Heart left ventricle (tissue), 16 donors: ENCODE results near the gene TTLL11. TPM values are rescaled to one million over a fixed set of nuclear protein-coding genes. Genes with fewer than 3 reads are reported as not detected.

ENCODE experiments used
- ATAC-seq, 4 donors: fragments of 200-7000 bp; cut with Tn5 transposase; one replicate each; pipeline ENCODE4 v1.9.1; 2020 to 2022; ENCODE audit warnings: moderate library complexity in 4 of 4, mild to moderate bottlenecking in 3 of 4, moderate number of reproducible peaks in 1 of 4
- DNase-seq, 5 donors: peaks; one replicate each; pipeline ENCODE4 v3.0.0-alpha.2; 2020
- H3K27ac ChIP-seq, 12 donors: fragments of 200-600 bp; sonication (generic) in 4 of 12; one replicate each; pipeline versions ENCODE4 v1.5.0 to v1.8.0; 2016 to 2022; ENCODE audit warnings: mild to moderate bottlenecking in 2 of 12
- H3K27me3 ChIP-seq, 9 donors: fragments of 200-600 bp; sonication (generic) in 2 of 9; one replicate each; pipeline versions ENCODE4 v1.5.1 to v1.8.0; 2016 to 2022; ENCODE audit warnings: mild to moderate bottlenecking in 3 of 9
- H3K36me3 ChIP-seq, 9 donors: fragments of 200-600 bp; sonication (generic) in 2 of 9; one replicate each; pipeline versions ENCODE4 v1.5.0 to v1.8.0; 2018 to 2022; ENCODE audit warnings: mild to moderate bottlenecking in 2 of 9
- H3K4me1 ChIP-seq, 12 donors: fragments of 200-600 bp; sonication (generic) in 4 of 12; one replicate each; pipeline versions ENCODE4 v1.5.0 to v1.8.0; 2016 to 2022; ENCODE audit warnings: mild to moderate bottlenecking in 3 of 12
- H3K4me3 ChIP-seq, 12 donors: fragments of 200-600 bp; sonication (generic) in 4 of 12; one replicate each; pipeline versions ENCODE4 v1.5.0 to v1.8.0; 2017 to 2022; ENCODE audit warnings: mild to moderate bottlenecking in 9 of 12, moderate library complexity in 4 of 12
- H3K9me3 ChIP-seq, 12 donors: fragments of 200-600 bp; sonication (generic) in 4 of 12; one replicate each; pipeline versions ENCODE4 v1.5.0 to v1.8.0; 2016 to 2022; ENCODE audit warnings: mild to moderate bottlenecking in 1 of 12
- CTCF ChIP-seq, 12 donors: fragments of 200-600 bp; sonication (generic) in 4 of 12; IDR thresholded peaks; one replicate each; pipeline versions ENCODE4 v1.5.0 to v1.8.0; 2018 to 2022; ENCODE audit warnings: antibody characterized with exemption in 12 of 12, mild to moderate bottlenecking in 5 of 12
- POLR2A ChIP-seq, 2 donors: fragments of 450-650 bp; IDR thresholded peaks; one replicate each; pipeline ENCODE4 v1.6.1; 2017; ENCODE audit warnings: antibody characterized with exemption in 2 of 2, mild to moderate bottlenecking in 2 of 2, moderate library complexity in 2 of 2
- WGBS, 4 donors: extraction: QIAGEN DNeasy Blood & Tissue Kit in 2 of 4; methylation state at CpG; one replicate each; pipeline versions ENCODE4 v1.1.5 to v1.1.7; 2013 to 2018; 5-methylcytosine and 5-hydroxymethylcytosine counted together
- intact Hi-C, 10 donors: fragments of 100-400 bp; cut with DNase I; formaldehyde crosslinking; loops; one replicate each; pipeline versions ENCODE4 v1.11.1 to v1.14.2; 2022
- polyA plus RNA-seq, 2 donors: library from polyadenylated mRNA; stranded (reverse); fragments of 200-250 nt; gene quantifications; one replicate each; pipeline ENCODE4 v1.2.3, GENCODE V29; 2013
- total RNA-seq, 9 donors: library from RNA; depleted of rRNA in 2 of 9; stranded (reverse); fragments of >200 nt in 2 of 9; fragmentation: NEBNext Ultra II Directional in 3 of 9; extraction: Animal tissue kit (Norgen Biotek cat#: 25700) in 3 of 9; gene quantifications; one replicate each; pipeline versions ENCODE4 v1.1.0 to v1.2.4, GENCODE V29; 2016 to 2023
- donor health status: ischemic (EF 13 %, LVEDD 7.1; RV severe dilation, severe dysfunction).
- donor health status: healthy with polysubstance abuse.
- donor health status: DM: no; HTN: yes; CAD: no.
- donor health status: DM: no; HTN: no; CAD: no.
- donor health status: ischemic (EF 25% LVEDD 6.9; RV normal size, moderate dysfunction).
- donor health status: ischemic (EF 25% LVEDD 5.7; RV mildly dilated, moderate dysfunction).
- donor health status: healthy.
- donor health status: DM: yes; HTN: yes; CAD: no.
- donor health status: ischemic (EF 35%, LVEDD 5.7; RV mildly dilated, moderate dysfunction).
- donor health status: nonischemic (EF 11% LVEDD 7.7; RV severe dilation, severe dysfunction).
- donor health status: DM: yes; HTN: yes; CAD: no.
- donor health status: PGD.
- donor health status: ischemic (EF 29% LVEDD 5.4; RV normal size, mild dysfunction).
- donor health status: nonischemic (EF 23%, LVEDD 6.1; RV moderate dilation, normal function).

TTLL11 gene
- total and polyA plus RNA-seq, 11 donors: 2.7 to 10.9 (median 7.9) TPM

GRCh38 chr9:122058051-122058450 lies 35.1 kb downstream of the TTLL11 start:
- 80 to 88% (median 83%) methylated on average over 4 of the region's 4 CpGs for WGBS, 4 donors
- ATAC-seq: no peak
- intact Hi-C loops: no loop called here

GRCh38 chr9:122057211-122057610 lies 35.9 kb downstream of the TTLL11 start:
- 90 to 97% (median 96%) methylated on average over 10 of the region's 10 CpGs for WGBS, 4 donors
- TF ChIP-seq POLR2A (IDR thresholded peaks at IDR 0.05) (no peak), CTCF (IDR thresholded peaks at IDR 0.05) (no peak)
- H3K4me1 ChIP-seq: peaks cover 0 to 7% (median 0%) of the 10 kb centered on the region in 12 donors
- no peak overlapping the region for H3K27ac ChIP-seq
- intact Hi-C loops: no loop called here
- no peaks in the 10 kb centered on the region for H3K27me3 ChIP-seq
- H3K4me3 ChIP-seq: no peak overlapping the region
- DNase-seq (no peak), ATAC-seq (no peak)
- no peaks in the 10 kb centered on the region for H3K36me3 ChIP-seq
- no peaks in the 10 kb centered on the region for H3K9me3 ChIP-seq

More at GRCh38 chr9:122058051-122058450, 35.1 kb downstream of the TTLL11 start:
- Histone ChIP-seq H3K9me3 (no peaks in the 10 kb centered on the region), H3K27ac (no peak overlapping the region), H3K36me3 (no peaks in the 10 kb centered on the region), H3K4me3 (no peak overlapping the region), H3K4me1 (peaks cover 0 to 7% (median 0%) of the 10 kb centered on the region in 12 donors), H3K27me3 (no peaks in the 10 kb centered on the region)
- no peak for DNase-seq
- TF ChIP-seq CTCF (IDR thresholded peaks at IDR 0.05): no peak
- TF ChIP-seq POLR2A (IDR thresholded peaks at IDR 0.05): no peak

GRCh38 chr9:122056484-122056883 lies 36.6 kb downstream of the TTLL11 start:
- Histone ChIP-seq H3K36me3 (no peaks in the 10 kb centered on the region), H3K27me3 (no peaks in the 10 kb centered on the region), H3K9me3 (no peaks in the 10 kb centered on the region), H3K27ac (no peak overlapping the region), H3K4me1 (peaks cover 0 to 7% (median 0%) of the 10 kb centered on the region in 12 donors), H3K4me3 (no peak overlapping the region)
- TF ChIP-seq POLR2A (IDR thresholded peaks at IDR 0.05) (no peak), CTCF (IDR thresholded peaks at IDR 0.05) (no peak)
- intact Hi-C loops: no loop called here
- ATAC-seq: no peak
- 76 to 89% (median 83%) methylated on average over 3 of the region's 3 CpGs for WGBS, 4 donors
- DNase-seq: no peak

GRCh38 chr9:122055701-122056100 lies 37.4 kb downstream of the TTLL11 start:
- Histone ChIP-seq H3K9me3 (no peaks in the 10 kb centered on the region), H3K27ac (no peak overlapping the region), H3K36me3 (no peaks in the 10 kb centered on the region), H3K4me1 (peaks cover 0 to 7% (median 0%) of the 10 kb centered on the region in 12 donors), H3K27me3 (no peaks in the 10 kb centered on the region), H3K4me3 (no peak overlapping the region)
- WGBS, 4 donors: 89 to 94% (median 94%) methylated on average over 6 of the region's 6 CpGs
- TF ChIP-seq POLR2A (IDR thresholded peaks at IDR 0.05) (no peak), CTCF (IDR thresholded peaks at IDR 0.05) (no peak)
- intact Hi-C loops: no loop called here
- ATAC-seq: no peak
- DNase-seq: no peak
